NCI-H460 (cell line): ENCODE results near the gene PLCH2. TPM values are rescaled to one million over a fixed set of nuclear protein-coding genes. Genes with fewer than 3 reads are reported as not detected.
"Not testable (repeated sequence)": the region's sequence is repeated elsewhere in the genome, so short reads cannot be mapped to it uniquely, and the experiment has no call there.

Experiments
- DNase-seq: peaks from one replicate; pipeline ENCODE4 v3.0.0-alpha.2; 2016; ENCODE audit warnings: low read depth; ENCODE audit errors: extremely low read depth
- total RNA-seq: library from RNA; depleted of rRNA; stranded (reverse); fragments of >200 nt; shearing (Covaris generic); gene quantifications from 2 replicates; pipeline ENCODE4 v1.2.3, GENCODE V29; 2014

PLCH2 gene
- total RNA-seq, 1 experiment from 2014 or later = not detected

DNA sequence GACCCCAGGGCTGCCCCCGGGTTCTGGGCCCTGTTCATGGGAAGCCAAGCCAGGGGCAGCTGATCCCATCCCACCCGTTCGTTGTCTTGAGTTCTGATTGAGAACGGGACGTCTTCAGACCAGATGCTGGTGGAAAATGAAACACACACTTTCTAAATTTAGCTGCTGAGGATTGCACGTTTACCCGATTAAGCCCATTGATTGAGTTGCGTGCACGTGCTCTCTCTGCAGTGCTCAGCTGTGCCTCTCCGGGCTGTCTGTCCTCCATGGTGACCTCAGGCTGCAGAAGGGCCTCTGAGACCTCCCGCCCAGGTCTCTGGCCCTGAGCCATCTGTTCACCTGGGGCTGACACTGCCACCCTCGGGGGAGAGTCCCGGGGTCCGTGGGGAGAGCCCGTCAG, 36.7 kb upstream of the PLCH2 start:
- DNase-seq = no peak

DNA sequence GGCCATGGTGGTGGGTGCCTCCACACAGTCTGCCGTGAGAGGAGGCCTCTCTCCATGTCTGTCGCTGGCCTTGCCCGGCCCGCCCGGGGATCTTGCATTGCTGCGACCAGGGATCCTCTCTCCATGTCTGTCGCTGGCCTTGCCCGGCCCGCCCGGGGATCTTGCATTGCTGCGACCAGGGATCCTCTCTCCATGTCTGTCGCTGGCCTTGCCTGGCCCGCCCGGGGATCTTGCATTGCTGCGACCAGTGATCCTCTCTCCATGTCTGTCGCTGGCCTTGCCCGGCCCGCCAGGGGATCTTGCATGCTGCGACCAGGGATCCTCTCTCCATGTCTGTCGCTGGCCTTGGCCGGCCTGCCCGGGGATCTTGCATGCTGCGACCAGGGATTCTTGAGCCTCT, 35.7 kb upstream of the PLCH2 start:
- not testable (repeated sequence) for DNase-seq

DNA sequence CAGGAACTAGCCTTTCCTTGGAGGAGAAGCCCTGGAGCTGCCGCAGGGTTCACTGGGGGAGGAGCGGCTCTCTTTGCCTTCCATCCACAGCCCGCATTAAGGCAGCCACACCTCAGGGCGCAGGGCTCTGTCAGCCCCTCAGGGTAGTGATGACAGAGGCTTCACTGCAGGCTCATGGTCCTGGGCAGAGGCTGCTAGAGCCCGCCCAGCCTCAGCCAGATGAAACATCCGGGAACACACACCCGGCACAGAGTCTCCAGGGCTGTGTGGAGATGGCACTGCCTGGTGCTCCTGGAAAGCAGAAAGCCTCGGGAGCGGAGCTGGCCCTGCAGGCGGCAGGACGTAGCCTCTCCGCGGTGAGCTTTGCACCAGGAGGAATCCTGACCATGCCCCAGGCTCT, 34.3 kb upstream of the PLCH2 start:
- no peak for DNase-seq

DNA sequence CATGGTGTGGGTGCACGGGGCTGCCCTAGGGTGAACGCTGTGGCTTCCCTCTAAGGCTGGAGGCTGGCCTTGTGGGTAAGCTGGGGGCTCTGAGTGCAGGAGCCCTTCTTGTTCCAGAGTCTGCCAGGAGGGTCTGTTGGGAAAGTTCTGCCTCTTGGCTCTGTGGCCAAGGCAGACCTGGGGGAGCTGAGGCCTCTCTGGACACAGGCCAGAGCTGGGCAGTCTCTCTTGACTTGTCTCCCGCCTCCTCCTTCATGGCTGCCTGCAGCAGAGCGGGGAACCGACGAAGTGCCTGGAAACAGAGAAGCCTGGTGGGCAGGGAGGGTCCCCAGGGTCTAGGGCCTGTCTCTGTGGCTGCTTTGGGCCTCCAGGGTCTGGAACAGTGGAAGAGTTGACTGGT, 33.4 kb upstream of the PLCH2 start:
- no peak for DNase-seq

DNA sequence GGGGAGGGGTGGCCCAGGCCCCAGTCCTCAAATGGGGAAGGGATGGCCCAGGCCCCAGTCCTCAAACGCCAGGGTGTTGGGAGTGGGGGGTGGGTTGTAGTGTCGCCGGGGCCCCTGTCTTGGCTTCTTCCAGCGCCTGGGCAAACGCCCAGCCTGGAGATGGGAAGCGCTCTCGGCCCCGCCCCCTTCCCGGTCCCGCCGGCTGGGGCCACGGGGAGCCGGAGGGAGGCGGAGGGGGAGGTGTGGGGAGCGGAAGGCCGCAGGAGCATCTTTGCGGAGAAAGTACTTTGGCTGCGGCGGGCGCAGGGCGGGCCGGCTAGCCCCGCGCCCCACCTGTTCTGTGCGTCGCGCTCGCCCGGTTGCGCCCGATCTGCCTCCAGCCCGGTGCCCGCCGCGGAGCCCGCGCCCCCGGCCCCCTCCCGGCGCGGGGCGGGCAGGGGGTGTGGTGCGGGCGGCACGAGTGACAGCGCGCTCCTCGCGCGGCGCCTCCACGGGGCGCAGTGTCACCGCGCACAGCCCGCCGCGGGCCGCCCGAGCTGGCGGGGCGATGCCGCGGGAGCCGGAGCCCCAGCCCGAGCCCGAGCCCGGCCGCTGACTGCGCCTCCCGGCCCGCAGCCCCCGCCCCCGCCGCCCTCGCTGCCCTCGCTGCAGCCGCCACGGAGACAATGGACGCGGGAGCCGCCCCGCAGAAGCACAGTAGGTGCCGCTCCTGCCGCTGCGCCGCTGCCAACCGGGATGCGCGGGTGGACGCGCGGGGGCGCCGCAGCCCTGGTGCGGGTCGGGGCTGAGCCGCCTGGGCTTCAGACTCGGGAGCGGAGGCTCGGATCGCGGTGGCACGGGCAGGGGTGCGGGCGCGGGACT, 32.6 kb upstream of the PLCH2 start:
- DNase-seq = no peak

DNA sequence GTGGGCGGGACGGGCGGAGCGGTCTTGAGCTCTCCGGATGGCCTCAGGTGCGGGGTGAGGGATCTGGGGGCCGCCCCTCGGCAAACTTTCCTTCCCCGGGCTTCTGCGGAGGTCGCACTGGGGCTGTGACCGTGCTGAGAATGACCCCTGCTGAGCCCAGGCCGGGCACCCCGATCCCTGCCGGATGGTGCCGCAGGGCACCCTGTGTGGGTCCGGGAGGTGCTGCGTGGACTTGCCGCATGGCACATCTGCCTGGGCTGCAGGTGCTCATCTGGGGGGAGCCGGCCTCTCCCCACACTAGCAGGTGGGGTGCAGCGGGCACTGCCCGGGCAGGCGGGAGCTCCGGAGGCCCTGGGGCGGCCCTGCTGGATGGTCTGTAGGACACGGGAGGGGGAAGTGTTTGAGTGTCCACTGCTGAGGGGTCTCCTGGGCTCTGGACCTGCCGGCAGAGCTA, 31.9 kb upstream of the PLCH2 start:
- DNase-seq = no peak

DNA sequence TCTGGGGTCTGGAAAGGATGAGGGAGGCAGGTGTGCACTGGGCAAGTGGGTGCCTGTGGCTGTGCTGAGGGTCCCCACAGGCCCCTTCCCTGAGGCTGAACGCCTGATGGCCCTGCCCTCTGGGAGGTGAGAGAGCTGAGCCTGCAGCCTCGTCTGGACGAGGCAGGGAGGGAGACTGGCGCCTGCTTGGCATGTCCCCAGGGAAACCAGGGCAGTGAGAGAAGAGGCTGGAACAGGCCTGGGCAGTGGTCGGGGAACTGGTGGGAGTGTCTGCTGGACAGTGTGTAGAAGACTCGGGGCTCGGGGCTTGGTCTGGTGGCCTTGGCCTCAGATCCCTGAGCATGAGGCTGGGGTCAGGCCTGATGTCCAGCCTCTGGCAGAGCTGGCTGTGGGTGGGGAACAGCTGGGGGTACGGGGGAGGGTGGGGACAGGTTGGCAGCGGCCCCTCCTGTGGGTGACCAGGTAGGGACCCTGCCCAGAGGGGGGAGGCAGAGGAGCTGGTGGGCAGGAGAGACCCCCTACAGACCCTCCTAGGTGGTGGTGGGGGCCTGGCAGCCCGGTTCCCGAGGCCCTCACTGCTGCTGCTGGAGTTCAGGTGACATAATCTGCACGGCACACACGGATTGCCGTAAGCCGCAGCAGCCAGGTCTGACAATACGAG, 30.8 kb upstream of the PLCH2 start:
- DNase-seq = no peak

DNA sequence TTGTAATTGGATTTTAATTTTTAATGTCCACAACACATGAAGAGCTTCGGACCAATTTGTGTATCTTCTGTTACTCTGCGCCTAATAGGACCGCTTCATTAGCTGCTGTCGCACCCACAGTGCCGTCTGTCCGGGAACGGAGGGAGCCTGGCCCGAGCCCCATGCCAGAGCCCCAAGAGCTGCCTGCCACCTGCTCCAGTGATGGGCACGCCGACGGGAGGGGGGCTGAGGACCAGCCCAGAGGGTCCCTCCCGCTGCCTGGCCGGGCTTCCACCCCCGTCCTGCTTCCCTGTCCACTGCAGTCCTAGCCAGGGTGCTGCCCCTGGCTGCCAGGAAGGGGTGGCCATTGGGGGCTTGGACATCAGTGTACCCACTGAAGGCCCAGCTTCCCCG, 30.3 kb upstream of the PLCH2 start:
- DNase-seq = no peak

DNA sequence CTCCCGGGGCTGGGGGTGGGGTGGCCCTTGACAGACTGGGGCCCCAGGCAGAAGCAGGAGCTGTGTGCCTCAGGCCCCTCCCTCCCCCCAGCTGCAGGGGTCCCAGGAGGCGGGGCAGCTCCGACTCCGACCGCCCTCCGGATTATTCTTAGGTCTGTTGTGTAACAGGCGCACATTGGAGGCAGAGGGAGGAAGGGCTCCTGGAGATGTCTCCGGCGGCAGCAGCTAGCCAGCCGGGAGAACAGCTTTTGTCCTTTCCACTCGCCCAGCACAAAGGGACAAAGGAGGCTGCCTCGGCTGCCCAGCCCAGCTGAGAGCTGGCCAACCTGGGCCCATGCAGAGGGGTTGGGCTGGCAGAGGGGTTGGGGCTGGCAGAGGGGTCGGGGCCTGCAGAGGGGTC, 29.7 kb upstream of the PLCH2 start:
- DNase-seq = no peak

DNA sequence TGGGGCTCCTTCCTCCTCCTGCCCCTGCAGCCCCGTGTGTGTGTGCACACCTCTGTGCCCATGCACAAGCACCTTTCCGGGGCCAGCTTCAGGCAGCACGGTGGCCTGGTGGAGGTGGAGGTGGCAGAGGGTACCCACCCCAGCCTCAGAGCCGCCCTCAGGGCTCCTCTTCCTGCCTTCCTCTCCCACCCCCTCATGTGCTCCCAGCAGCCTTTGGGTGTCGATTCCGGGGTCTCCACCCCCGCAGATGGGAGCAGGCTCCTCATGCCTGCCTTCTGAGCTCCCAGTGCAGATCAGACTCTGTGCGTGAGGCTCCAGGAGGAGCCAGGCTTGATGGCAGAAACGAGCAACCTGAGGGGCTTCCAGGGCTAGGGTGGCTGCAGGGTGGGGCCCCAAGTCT, 29.2 kb upstream of the PLCH2 start:
- DNase-seq = no peak

DNA sequence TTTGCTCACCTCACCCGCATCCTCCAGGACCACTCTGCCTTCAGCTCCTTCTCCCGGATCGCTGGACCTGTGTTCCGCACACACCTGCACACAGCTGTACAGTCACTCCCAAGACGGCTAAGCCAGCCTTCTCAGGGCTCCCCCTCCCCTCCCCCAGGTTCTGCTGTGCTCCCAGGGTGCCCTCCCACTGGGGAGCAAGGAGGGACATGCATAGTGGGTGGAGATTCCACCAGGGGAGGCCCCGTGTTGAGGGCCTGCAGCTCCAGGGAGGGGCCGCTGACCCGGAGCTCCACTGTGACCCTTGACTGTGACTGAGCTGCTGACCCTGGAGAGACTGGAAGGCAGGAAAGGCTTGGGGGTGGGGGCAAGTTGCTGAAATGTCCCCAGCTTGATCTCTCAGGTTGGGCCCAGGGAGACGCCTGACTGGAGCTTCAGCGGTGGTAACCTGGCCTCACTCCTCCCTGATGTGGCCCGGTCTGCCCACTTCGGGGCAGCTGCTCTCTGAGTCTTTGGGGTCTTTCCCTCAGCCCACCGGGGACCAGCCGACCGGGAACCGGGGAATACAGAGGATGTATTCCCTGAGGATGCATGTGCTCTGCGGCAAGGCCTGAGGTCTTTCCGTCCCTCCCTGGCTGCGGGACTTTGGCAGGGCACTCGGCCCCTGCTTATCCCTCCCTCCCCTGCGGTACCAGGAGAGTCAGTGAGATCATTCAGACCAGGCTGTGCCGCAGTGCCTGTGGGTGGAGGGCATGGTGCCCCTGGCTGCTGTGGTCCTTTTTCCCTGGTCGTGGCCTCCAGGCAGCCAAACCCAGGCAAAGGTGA, 28.6 kb upstream of the PLCH2 start:
- no peak for DNase-seq

DNA sequence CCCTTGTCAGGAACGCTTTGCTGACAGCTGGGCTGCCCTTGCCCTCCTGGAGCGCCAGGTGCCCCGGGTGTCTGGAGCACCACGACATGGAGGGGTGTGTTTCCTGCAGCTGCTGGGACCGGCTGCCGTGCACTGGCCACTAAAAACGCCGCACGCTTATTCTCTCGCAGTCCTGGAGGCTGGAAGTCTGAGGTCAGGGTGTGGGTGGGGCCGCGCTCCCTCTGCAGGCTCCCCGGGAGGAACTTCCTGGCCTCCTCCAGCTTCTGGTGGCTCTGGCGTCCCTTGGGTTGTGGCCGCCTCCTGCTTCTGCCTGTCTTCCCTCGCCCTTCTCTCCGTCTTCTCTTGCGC, 28.0 kb upstream of the PLCH2 start:
- no peak for DNase-seq

DNA sequence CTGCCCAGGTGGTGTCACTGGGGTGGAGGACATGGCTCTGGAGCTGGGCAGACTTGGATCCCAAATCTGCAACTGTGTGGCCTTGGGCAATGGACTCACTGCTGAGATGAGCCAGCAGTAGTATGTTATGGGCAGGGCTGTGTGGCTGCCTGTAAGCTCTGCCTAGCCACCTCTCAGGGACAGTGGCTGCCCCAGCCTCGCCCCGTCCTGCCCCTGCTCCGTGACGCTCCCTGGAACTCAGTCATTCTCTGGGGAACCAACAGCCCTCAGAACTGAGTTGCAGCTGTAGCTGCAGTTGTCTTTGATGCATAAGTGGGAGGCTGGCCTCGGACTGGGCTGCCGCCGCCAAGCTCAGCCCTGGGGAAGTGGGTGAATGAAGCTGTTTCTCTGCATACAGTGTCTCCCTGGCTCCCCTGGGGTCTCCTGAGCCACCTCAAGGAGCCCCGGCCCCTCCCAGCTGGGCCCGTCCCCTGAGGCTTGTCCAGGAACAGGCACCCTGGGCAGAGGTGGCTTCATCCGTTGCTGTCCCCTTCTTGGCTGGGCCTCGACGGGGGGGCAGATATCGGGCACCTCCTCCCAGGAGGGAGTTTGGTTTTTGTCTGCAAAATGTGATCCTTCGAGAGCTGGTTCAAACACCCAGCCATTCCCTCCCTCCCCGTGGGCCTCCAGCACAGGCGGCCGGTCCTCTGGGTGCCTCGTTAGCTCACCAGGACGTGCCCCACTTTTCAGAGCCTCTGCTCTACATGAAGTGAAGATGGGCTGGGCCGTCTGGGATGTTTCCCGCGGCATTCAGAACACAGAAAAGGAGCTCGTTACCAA, 26.2 kb upstream of the PLCH2 start:
- DNase-seq = no peak

DNA sequence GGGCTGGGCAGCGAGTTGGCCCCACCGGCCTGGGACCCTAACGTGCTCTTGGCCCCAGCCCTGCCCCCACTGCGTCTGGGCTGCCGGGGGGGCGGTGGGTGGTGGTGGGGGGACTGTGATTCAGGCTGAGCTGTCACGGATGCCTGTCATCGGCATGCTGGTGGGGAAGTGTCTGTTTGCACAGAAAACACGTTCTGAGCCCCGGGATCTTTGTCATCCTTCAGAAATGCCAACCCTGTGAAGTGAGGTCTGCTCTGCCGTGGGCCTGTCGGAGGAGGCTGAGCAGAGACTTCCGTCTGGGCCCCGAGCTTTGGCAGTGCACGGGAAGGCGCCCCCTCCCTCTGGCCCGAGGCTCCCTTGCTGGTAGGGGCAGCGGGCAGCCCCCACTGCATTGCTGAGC, 24.3 kb upstream of the PLCH2 start:
- peak; percentile 11 for DNase-seq

DNA sequence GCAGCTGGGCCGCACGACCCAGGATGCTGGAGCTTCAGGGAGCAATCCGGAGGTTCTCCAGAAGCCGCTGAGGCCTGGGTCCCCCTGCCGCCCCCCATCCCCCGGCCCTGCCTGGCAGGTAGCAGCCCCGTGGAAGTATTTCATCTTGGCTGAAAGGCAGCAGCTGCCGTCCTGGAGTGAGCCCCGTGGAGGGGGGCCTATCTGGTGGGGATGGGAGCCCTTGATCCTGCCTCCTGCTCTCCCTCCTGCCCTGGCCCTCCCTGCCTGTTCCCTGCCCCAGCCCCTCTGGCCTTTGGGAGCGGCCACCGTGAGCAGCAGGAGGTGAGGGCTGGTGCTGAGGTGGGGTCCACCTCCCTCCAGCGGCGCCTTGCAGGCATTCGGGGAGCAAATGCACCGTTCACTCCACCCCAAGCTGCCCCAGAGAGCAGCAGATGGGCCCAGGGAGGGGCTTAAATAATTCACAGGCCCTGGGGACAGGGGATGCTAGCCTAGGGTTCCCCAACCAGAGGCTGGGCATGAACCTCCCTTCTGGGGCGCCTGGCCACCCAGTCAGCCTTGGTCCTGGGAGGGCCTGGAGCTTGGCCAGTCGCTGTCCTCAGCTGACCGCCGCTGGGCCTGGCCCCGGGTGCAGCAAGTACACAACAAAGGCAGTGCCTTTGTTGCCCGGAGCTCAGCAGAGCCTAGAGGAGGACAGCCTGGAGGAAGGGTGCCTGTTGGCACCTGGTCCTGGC, 23.7 kb upstream of the PLCH2 start:
- no peak for DNase-seq

DNA sequence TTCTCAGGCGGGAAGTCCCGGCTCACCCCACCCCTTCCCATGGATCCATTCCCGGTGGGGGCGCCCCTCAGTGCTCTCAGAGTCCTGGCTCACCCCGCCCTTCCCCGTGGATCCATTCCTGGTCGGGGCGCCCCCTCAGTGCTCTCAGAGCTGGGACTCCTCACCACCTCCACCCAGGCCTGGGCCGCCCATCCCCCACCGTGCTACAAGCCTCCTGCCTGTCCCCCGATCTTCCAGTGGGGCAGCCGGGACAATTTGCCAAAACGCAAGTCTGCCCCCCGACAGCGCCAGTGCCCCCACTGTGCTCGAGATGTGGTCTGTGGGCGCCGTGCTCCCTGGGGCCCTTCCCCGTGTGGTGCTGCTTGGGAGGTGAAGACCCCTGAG, 23.2 kb upstream of the PLCH2 start:
- DNase-seq = no peak

DNA sequence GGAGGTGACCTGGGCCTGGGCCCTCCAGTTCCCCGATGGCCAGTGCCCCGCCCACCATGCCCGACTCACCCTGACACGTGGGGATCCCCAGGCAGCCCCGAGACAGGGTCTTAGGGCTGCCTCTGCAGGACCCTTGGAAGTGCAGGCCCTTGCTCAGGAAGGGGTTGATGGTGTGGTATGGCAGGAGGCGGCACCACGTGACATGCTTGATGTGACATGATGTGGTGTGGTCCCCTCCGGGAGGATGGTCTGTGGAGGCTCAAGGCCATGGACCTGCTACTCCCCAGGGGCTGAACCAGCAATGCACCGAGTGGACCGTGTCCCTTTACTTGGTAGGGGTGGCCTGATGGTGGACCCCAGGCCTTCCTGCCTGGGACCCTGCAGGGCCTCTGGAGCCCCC, 21.9 kb upstream of the PLCH2 start:
- no peak for DNase-seq

DNA sequence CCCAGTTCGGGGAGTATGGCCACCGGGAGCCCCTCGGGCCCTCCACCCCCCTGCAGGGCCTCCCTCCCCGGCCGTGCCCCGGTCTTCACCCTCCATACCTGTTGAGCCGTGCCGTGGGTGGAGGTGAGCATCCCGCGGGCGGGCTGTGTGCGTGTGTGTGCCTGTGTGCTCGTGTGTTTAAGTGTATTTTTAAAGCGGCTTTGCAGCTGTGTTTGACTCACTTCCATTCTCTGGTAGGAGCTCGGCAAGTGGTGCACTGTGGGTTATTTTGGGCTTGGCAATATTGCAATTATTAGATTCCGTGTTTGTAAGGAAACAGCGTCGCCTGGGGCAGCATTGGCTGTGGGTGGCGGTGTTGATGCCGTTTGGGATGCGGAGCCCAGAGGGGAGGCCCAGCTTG, 20.3 kb upstream of the PLCH2 start:
- DNase-seq = no peak

DNA sequence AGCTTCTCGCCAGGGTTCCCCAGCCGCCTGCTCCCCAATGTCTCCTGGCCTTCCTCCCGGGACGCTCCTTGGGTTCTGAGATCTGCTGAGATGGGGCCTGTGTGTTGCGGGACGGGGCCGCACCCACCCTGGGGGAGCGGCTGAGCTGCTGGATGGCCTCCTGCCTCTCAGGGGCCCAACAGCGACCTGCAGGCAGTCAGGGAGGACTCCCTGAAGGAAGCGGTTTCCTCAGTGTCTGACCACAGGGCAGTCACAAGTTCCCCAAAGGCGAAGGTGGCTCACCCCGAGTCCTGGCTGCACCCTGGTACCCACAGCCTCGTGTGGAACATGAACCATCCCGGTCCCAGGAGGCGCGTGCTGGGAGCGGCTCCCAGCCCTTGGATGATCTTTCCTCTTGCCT, 18.6 kb upstream of the PLCH2 start:
- DNase-seq = no peak

DNA sequence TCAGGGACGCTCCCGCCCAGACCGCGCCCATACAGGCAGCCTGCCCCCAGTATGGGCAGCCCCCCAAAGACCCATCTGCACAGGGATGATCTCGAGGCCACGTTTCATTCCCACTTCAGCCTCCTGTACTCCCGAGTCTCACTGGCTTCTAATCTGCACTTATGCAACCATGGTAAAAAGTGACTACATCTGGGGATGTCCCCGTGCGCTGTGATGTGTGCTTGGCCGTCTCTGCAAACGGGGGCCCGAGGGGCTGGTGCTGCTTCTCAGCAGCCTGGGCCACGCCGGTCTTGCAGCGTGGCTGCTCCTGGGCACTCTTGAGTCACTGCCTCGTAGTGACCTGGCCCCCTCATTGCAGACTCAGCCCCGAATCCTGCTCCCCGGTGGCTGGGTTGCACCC, 17.4 kb upstream of the PLCH2 start:
- DNase-seq = no peak
